HG02642 (cell line): Measurements from ENCODE around the gene SLC24A4.
"Not testable (repeated sequence)": the region's sequence is repeated elsewhere in the genome, so short reads cannot be mapped to it uniquely, and the experiment has no call there.

ENCODE experiments used
- ATAC-seq: cut with Tn5 transposase; IDR thresholded peaks from one replicate; pipeline ENCODE4 v1.9.1; 2021; ENCODE audit warnings: mild to moderate bottlenecking; ENCODE audit not compliant: unreplicated experiment, poor library complexity

Gene SLC24A4

DNA sequence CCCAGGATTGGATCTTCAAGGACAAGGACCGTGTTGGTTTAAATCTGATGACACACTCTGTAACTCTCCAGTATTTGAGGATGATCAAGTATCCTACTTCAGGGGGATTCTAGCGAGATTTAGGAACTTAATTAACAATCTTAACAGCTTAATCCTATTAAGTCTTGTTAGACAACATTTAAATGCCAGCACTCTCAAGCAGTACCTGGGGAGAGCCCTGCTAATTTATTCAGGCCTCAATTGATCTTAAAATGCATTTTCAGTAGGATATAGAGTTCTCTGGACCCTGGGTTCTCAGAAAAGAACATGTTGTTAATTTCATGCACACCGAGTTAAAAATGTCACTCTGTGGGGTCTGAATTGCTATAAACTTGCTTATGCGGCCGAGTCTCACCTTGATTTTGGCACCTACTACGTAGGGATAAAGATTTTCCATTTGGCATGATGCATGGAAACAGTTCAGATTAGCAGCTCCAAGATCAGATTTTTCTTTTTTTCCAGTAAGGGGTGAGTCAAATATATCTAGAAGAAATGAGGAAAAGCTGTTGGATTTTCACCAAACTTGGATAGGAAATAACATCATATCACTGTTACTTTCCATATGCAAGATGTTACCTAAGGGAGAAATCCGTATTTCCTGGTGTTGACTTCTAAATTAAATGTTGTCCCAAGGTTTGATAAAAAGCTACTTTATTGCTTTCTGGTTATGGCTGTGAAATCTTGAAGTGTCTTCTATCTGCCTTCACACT lies 76.1 kb downstream of the SLC24A4 start:
- ATAC-seq = no peak

DNA sequence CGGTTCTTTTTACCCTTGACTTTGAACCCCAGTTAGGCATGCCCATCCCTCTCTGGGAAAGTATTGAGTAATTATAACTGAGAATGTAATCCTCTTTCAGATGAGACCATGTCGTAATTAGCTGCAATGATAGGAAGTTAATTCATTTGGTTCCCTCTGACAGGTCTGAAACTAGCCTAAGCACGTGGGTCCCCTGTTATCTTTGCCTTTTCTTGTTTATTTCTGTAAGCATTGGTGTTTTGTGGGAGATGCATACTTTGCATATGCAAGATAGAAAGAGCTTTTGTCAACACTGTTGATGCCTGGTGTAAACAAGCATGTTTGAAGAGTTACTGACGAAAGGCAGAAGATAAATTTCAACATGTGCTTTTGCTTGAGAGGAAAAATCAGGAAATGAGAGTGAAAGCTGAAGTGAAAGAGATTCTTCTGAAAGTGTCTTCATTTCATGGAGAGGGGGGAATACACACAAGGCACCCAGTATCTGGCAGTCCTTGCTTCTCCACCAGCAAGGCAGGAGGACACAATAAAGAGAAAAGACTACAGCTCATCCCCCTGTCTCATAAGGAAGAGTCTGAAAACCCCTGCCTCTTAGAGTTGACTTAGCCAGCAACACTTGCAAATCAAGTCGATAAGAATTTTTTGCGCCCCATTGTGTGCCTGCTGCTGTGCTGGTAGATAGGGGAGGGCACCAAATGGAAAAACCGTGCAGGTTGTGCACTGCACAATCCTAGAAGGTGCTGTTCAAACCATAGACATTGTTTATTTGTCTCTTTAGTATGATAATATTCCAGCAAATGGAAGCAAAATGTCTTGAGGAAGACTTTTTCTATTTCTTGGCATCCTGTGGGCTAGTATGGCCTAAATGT lies 77.8 kb downstream of the SLC24A4 start:
- peak; percentile 72 for ATAC-seq

DNA sequence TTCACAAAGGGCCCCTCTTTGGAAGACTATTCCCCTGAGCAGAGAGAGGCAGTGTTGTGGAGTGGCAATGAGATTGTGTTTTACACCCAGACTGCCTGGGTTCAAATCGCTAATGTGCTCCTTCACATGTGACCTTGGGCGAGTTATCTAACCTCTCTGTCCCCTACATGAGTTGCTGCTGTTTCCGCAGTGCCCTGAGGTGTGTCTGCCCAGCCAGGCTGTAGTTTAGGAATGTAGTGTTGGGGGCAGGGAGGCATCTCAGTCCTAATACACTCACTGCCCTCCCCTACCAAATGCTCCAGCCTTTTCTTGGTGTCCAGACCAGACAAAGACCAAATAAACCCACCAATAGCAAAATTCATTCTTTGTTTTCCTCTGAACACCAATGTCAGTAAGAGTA lies 78.6 kb downstream of the SLC24A4 start:
- no peak for ATAC-seq

DNA sequence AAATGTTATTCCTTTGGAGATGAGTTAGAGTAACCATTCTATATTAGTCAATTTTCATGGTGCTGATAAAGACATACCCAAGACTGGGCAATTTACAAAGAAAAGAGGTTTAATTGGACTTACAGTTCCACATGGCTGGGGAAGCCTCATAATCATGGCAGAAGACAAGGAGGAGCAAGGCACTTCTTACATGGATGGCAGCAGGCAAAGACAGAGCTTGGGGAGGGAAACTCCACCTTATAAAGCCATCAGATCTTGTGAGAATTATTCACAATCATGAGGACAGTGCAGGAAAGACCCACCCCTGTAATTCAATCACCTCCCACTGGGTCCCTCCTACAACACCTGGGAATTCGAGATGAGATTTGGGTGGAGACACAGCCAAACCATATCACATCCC lies 79.5 kb downstream of the SLC24A4 start:
- not testable (repeated sequence) for ATAC-seq

DNA sequence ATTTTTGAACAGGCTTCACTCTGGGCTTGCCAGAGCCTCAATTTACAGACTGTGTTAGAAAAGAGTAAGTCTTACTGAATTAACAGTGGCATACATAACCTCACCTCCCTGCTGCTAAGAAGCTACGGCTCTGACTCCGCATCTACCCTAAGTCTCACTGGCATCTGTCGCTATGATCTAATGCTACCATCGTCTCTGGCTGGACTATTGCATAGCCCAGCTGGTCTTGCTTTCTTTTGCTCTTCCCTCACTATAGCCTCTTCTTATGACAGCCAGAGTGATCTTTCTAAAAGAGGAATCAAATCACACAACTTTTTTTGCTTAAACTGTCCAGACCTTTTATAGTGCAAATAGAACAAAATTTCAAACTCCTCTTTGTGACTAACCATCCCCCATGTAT lies 81.1 kb downstream of the SLC24A4 start:
- ATAC-seq = no peak

DNA sequence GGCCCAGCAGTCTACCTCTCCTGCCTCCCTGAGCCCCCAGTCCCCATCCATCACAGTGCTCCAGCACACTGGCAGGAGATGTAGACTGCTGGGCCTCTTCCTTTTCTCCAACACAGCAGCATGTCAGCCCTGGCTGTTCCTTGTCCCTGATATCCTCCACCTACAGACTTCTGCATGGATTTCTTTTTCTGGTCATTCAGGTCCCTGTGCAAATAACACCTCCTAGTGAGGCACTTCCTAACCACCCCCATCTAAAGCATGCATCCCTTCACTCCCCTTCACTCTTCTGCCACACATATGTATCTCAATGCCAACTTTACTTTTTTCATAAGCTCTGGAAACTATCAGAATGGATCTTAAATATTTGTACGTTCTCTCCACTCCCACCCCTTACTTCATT lies 81.5 kb downstream of the SLC24A4 start:
- ATAC-seq = no peak

DNA sequence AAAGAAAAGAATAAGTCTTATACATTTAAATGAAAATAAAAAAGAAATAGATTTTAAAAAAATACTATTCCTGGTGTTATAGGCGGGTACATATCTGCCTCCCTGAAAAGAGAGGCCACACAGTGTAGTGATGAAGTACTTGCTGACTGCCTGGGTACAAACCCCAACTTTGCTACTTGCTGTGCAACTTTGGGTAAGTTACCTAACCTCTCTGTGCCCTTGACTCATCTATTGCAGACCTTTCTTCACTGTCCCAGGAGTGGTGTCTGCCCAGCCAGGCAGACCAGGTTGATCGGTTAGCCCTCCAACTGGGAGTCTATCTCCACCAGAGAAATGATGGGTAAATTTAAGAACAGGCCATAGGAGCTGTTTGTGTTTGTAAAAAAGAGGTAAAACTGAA lies 82.0 kb downstream of the SLC24A4 start:
- no peak for ATAC-seq

DNA sequence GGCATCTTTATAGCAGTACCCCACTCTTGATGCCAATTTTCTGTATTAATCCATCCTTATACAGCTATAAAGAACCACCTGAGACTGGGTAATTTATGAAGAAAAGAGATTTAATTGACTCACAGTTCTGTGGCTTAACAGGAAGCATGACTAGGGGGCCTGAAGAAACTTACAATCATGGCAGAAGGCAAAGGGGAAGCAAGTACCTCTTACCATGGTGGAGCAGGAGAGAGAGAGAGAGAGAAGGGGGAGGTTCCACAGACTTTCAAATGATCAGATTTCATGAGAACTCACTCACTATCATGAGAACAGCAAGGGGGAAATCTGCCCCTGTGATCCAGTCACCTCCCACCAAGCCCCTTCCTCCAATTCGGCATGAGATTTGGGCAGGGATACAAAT lies 84.4 kb downstream of the SLC24A4 start:
- ATAC-seq = no peak

DNA sequence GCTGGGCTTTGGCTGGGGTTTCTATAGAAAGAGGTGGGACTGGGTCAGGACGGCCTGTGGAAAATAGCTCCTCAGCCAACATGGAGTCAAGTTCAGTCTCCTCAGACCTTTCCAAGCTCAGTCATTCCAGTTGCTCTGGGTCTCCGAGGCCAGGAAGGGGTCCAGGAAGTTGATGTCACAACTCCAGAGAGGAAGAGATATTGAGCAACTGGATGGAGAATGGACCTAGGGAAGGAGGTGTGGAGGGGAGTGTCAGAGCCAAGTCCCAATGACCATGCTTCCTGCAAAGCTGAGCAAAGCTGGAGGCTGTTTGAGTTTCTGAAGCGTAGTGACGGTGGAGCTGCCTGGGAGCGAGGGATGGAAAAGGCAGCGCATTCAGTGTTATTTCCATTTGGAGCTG lies 86.1 kb downstream of the SLC24A4 start:
- ATAC-seq = no peak

DNA sequence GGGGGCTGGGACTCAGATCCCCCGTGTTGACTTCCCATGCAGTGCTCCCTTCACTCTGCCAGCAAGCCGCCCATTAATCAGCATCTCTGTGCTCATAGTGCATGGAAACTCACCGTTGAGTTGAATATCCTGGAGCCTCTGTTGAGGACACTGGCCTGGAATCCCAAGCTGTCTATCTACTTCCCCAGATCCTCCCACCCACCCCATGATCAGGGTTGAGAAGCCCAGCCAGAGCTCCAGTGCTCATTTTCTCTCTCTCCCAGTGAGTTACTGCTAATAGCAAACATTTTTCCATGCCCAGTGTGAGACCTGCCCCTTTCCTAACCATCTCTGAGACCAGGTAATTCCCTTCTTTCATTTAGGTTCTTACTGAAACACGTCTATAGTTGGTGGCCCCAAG lies 88.2 kb downstream of the SLC24A4 start:
- ATAC-seq = no peak

DNA sequence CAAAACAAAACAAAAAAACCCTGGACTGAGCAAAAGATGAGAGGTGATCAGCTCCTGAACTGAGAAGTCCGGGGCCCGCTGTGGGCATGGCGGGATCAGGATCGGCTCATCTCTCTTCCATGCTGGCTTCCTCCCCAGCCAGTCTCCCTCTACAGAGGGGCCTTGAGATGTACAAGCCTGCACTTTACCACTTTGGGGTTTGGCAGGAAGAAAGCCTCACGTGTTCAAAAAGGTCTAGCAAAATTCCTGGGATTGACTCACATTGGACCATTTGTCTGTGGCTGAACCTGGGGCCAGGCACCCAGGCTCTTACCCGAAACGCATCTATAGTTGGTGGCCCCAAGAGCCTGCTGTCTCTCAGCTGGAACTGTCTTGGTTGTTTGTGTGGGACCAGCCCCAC lies 89.0 kb downstream of the SLC24A4 start:
- no peak for ATAC-seq

DNA sequence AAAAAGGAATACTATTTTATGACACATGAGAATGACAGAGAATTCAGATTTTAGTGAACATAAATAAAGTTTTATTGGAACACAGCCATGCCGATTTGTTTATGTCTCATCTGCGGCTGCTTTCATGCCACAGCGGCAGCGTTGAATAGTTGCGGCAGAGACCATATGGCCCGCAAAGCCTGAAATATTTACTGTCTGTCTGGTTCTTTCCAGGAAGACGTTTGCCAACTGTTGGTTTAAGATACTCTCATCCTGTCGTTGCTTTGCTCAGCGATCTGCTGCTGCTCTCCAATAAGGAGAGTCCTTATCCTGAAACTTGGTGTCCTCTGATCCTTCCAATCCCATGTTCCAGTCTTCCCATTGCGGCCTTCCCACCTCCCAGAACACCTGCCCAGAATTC lies 89.9 kb downstream of the SLC24A4 start:
- no peak for ATAC-seq

DNA sequence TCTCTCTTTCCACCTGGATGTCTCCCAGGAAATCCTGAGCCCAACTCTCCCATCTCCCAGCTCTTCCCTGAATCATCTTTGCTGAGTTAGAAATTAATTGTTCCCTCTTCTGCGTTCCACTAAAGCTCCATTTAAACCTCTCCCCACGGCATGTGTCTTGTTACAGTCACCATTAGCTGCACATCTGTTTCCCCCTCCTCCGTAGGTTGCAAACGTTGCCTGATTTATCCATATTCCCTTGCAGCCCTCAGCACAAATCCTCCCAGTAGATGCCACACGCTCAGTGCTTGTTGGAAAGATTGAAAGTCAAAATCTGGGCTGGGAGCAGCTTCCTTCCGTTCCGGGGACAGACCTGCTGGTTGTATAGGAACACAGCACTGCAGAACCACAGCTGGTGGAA lies 90.4 kb downstream of the SLC24A4 start:
- no peak for ATAC-seq

DNA sequence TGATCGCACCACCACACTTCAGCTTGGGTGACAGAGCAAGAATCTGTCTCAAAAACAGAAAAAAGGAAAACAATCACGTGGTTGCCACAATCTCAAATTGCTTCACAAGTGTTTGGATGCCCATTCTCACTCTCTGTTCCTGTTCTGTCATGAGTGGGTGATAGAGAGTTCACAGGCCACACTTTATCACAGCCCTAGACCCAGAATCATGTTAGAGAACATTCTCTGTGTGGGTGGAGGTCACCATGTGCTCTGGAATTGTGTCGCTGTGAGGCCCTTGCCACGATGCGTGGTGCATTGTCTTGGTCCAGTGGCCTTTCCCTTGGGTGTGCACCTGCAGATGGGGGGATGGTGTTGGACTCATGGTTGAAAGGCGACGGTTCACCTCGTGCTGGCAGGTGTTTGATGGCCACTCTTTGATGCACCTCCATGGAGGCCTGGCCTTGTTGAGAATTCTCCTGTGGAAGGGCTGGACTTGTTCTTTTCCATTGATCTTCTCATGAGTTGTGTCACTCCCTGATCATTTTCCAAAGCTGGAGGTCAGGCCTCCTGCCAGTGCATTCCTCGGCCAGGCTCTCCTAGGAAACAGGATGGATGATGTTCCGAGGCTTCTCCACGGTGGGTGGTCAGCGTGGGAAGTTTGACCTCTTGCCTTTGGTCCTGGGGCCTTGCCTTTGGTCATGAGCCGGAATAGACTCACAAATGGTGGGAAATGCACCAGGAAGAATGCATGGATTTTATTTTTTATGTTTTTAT lies 91.9 kb downstream of the SLC24A4 start:
- ATAC-seq = no peak

DNA sequence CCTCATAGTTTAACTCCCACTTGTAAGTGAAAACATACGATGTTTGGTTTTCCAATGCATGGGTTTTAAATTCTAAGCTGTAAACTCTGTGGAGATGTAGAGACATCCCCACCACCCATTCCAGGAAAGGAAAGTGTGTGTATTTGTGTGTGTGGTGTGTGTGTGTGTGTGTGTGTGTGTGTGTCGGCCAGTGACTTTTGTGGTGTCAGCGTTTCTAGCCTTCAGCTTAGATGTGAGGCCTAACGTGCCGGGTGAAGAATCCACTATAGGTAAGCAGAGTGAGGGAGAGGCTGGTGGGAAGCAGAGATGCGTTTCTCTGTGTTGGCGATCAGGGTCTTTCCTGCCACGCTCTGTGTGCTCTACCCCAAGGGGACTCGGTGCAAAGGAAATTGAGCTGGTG lies 93.0 kb downstream of the SLC24A4 start:
- no peak for ATAC-seq

DNA sequence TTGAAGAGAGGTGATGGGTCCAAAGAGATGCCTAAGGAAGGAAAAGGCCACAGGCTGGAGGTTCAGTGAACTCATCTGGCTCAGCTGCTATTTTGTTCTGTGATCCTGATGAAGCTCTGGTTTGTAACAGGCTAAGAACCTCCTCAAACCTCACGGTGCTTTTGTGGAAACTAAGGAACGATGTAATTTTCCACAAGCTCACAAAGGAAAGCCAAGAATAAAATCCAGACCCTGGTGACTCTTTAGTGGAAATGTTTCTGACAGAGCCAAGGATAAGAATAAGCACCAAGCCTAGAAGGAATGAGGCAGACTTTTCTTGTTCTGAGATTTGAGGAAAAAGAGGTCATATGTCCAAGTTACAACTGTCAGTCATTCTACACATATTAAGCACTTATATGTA lies 93.6 kb downstream of the SLC24A4 start:
- ATAC-seq = no peak

DNA sequence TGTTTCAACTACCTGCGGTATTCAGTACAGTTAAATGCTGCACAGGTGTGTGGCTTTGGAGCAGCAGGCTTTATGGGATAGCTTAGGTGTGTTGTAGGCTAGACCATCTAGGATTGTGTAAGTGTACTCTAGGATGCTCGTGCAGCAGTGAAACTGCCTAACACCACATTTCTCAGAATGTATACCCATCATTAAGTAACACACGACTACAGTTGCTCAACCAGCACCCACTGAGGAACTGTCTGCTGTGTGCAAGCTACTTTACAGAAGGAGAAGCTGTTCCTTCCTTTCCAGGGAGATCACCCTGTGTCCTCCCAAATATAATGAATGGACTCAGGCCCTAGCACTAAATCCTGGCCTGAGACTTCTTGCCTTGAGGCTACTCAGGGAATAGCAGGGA lies 94.8 kb downstream of the SLC24A4 start:
- ATAC-seq = no peak

DNA sequence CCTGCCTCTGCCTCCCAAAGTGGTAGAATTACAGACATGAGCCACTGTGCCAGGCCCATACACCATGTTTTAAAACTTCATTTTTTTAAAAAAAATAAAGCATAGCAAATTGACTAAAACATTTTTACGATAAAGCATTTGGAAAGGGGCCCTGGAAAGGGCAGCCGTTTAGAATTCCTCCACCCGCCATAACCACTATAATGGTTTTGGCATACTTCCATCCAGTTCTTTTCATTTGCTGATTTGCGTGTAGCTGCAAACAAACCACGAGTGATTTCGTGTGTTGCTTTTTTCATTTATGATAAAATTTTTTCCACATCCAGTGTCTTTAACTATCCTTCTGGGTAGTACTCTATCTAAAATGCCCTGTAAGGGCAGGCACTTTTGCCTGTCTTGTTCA lies 98.8 kb downstream of the SLC24A4 start:
- no peak for ATAC-seq

DNA sequence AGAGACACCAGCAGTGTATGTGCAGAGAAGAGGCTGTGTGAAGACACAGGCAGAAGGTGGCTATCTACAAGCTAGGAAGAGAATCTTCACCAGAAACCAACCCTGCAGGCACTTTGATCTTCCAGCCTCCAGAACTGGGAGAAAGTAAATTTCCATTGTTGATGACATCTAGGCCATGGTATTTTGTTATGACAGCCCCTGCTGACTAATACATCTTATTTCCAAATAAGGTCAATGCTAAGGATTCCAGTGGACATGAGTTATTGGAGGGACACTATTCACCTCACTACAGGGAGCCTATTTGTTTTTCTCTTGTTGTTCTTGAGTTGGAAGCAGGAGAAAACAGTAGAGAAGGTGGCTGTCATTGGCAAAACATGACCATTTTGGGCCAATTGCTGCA lies 102.1 kb downstream of the SLC24A4 start:
- no peak for ATAC-seq

DNA sequence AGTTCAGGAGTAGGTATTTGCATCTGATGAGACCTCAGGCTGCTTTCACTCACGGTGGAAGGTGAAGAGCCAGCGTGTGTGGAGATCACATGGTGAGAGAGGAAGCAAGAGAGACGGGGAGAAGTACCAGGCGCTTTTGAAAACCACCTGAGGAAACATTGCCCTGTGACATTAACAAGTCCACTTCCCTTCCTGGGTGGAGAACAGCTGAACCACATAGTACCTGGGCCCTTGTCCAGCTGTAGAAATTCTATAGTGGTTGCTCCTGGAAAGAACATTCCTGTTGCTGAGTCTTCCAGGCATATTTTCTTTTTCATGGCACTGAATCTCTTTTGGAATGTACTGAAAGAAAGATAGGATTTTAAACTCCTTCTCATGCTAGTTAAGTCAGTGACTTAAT lies 103.3 kb downstream of the SLC24A4 start:
- no peak for ATAC-seq

DNA sequence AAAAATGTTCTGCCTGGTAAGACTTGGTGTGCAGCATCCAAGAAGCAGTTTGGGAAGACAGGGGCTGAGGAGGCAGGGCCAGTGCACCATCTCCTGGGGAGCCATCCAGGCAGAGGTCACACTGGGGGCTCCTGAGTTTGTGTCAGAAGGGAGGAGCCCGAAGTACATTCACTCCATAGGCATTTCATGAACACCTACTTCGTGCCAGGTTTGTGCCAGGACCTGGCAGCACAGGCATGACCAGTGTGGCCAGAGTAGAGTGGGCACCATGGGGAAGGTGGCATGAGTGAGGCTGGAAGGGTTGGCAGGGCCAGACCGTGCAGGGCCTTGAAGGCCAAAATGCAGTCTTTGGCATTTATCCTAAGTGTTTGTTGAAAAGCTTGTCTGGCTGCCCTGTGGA lies 104.1 kb downstream of the SLC24A4 start:
- no peak for ATAC-seq
